CD4-positive, CD25-positive, alpha-beta regulatory T cell (primary cell): ENCODE data around the gene ZNF746. TPM values are rescaled to one million over a fixed set of nuclear protein-coding genes. Genes with fewer than 3 reads are reported as not detected.

Source experiments
- ATAC-seq, 2 donors: fragments of 150-1000 bp; cut with Tn5 transposase; one replicate each; pipeline ENCODE4 v1.10.0; 2021; ENCODE audit warnings: low read depth in 2 of 2, moderate number of reproducible peaks in 2 of 2, moderate library complexity in 1 of 2
- DNase-seq, 3 donors: peaks; one replicate each; pipeline versions ENCODE4 v3.0.0 to v3.0.0-alpha.2; 2012 to 2022; ENCODE audit warnings: mixed read lengths in 1 of 3
- H3K27ac ChIP-seq: one replicate; pipeline ENCODE4 v1.7.0; 2013; ENCODE audit warnings: mild to moderate bottlenecking, low read length; ENCODE audit not compliant: insufficient read depth, poor library complexity, severe bottlenecking
- H3K27me3 ChIP-seq: one replicate; pipeline ENCODE4 v1.7.0; 2013; ENCODE audit warnings: low read length; ENCODE audit not compliant: control insufficient read depth, insufficient read depth
- H3K36me3 ChIP-seq: one replicate; pipeline ENCODE4 v1.7.0; 2013; ENCODE audit warnings: mild to moderate bottlenecking, low read length, moderate library complexity; ENCODE audit not compliant: control insufficient read depth, insufficient read depth
- H3K4me1 ChIP-seq: 2 replicates; pipeline ENCODE4 v1.7.0; 2013; ENCODE audit warnings: mild to moderate bottlenecking, low read length; ENCODE audit not compliant: insufficient read depth, control insufficient read depth, poor library complexity, severe bottlenecking
- H3K4me3 ChIP-seq: one replicate; pipeline ENCODE4 v1.7.0; 2013; ENCODE audit warnings: low read depth, mild to moderate bottlenecking, low read length, moderate library complexity
- H3K9me3 ChIP-seq, 2 experiments: 1 replicate in 1 of 2; 2 replicates in 1 of 2; pipeline ENCODE4 v1.7.0; 2013; ENCODE audit warnings: low read length in 2 of 2, mild to moderate bottlenecking in 1 of 2, moderate library complexity in 1 of 2; ENCODE audit not compliant: control insufficient read depth in 2 of 2
- H3K27ac Mint-ChIP-seq, 3 donors: one replicate each; pipeline ENCODE4 v1.8.0; 2020 to 2022; ENCODE audit warnings: mild to moderate bottlenecking in 3 of 3, mixed read lengths in 3 of 3, moderate library complexity in 2 of 3
- H3K27me3 Mint-ChIP-seq: one replicate; pipeline ENCODE4 v1.8.0; 2022; ENCODE audit warnings: mild to moderate bottlenecking, mixed read lengths
- H3K36me3 Mint-ChIP-seq: one replicate; pipeline ENCODE4 v1.8.0; 2020; ENCODE audit warnings: mixed read lengths
- H3K4me1 Mint-ChIP-seq, 4 donors: one replicate each; pipeline ENCODE4 v1.8.0; 2020 to 2022; ENCODE audit warnings: mixed read lengths in 4 of 4, mild to moderate bottlenecking in 1 of 4
- H3K4me3 Mint-ChIP-seq, 4 donors: one replicate each; pipeline ENCODE4 v1.8.0; 2020 to 2022; ENCODE audit warnings: mild to moderate bottlenecking in 4 of 4, mixed read lengths in 4 of 4, moderate library complexity in 3 of 4
- H3K9me3 Mint-ChIP-seq, 7 donors: one replicate each; pipeline ENCODE4 v1.8.0; 2020 to 2022; ENCODE audit warnings: mixed read lengths in 7 of 7, mild to moderate bottlenecking in 3 of 7, moderate library complexity in 2 of 7
- polyA plus RNA-seq, 4 donors: library from polyadenylated mRNA; unstranded; fragments of 300-500 nt; fragmentation: Illumina TruSeq; gene quantifications; one replicate each; pipeline ENCODE4 v1.2.3, GENCODE V29; 2021
- total RNA-seq: library from RNA; stranded (reverse); gene quantifications from one replicate; pipeline ENCODE4 v1.2.3, GENCODE V29; 2022

ZNF746 gene
- total and polyA plus RNA-seq, 5 donors from 2014 or later = 8.2 to 33.9 (median 10.9) TPM

GRCh38 chr7:149489391-149490024 lies 8.1 kb downstream of the ZNF746 start:
- Mint-ChIP-seq H3K4me3 (no peak overlapping the region), H3K4me1 (peaks cover 11 to 22% (median 16%) of the 10 kb centered on the region in 4 donors), H3K36me3 (peaks cover 60% of the 10 kb centered on the region), H3K9me3 (no peaks in the 10 kb centered on the region), H3K27me3 (no peaks in the 10 kb centered on the region), H3K27ac (peak overlapping the region in 2 of 3 donors; percentile 72 to 91)
- Histone ChIP-seq H3K4me1 (no peaks in the 10 kb centered on the region), H3K9me3 (no peaks in the 10 kb centered on the region), H3K4me3 (no peak overlapping the region), H3K36me3 (peaks cover 75% of the 10 kb centered on the region), H3K27ac (no peak overlapping the region), H3K27me3 (no peaks in the 10 kb centered on the region)
- DNase-seq (no peak), ATAC-seq (no peak)

GRCh38 chr7:149479568-149479967 lies 18.0 kb downstream of the ZNF746 start:
- Mint-ChIP-seq H3K9me3 (peaks cover 0 to 6% (median 2%) of the 10 kb centered on the region in 7 donors), H3K4me3 (no peak overlapping the region), H3K27me3 (no peaks in the 10 kb centered on the region), H3K36me3 (peaks cover 39% of the 10 kb centered on the region), H3K4me1 (peaks cover 0 to 23% (median 6%) of the 10 kb centered on the region in 4 donors), H3K27ac (peak overlapping the region in 1 of 3 donors; percentile 51)
- DNase-seq (no peak), ATAC-seq (no peak)
- Histone ChIP-seq H3K9me3 (no peaks in the 10 kb centered on the region), H3K4me1 (no peaks in the 10 kb centered on the region), H3K36me3 (peaks cover 30% of the 10 kb centered on the region), H3K27ac (no peak overlapping the region), H3K27me3 (no peaks in the 10 kb centered on the region), H3K4me3 (no peak overlapping the region)

- Histone ChIP-seq H3K27ac (no peak overlapping the region), H3K27me3 (no peaks in the 10 kb centered on the region), H3K4me1 (no peaks in the 10 kb centered on the region), H3K4me3 (no peak overlapping the region), H3K9me3 (no peaks in the 10 kb centered on the region), H3K36me3 (peaks cover 36% of the 10 kb centered on the region)
- no peaks in the 10 kb centered on the region for H3K27me3 Mint-ChIP-seq
- H3K36me3 Mint-ChIP-seq = peaks cover 40% of the 10 kb centered on the region
- no peak overlapping the region for H3K27ac Mint-ChIP-seq
- ATAC-seq (no peak), DNase-seq (no peak)
- no peak overlapping the region for H3K4me3 Mint-ChIP-seq
- peaks cover 0 to 19% (median 4%) of the 10 kb centered on the region in 4 donors for H3K4me1 Mint-ChIP-seq
- peaks cover 0 to 6% (median 2%) of the 10 kb centered on the region in 7 donors for H3K9me3 Mint-ChIP-seq
Observed at GRCh38 chr7:149478754-149479153, 18.9 kb downstream of the ZNF746 start.

GRCh38 chr7:149477494-149478443 lies 19.8 kb downstream of the ZNF746 start:
- peaks cover 0 to 6% (median 2%) of the 10 kb centered on the region in 7 donors for H3K9me3 Mint-ChIP-seq
- peaks cover 45% of the 10 kb centered on the region for H3K36me3 ChIP-seq
- no peak overlapping the region for H3K4me3 ChIP-seq
- DNase-seq (no peak), ATAC-seq (no peak)
- no peaks in the 10 kb centered on the region for H3K27me3 Mint-ChIP-seq
- H3K27ac ChIP-seq = no peak overlapping the region
- no peaks in the 10 kb centered on the region for H3K9me3 ChIP-seq
- no peaks in the 10 kb centered on the region for H3K4me1 ChIP-seq
- H3K27me3 ChIP-seq = no peaks in the 10 kb centered on the region
- no peak overlapping the region for H3K4me3 Mint-ChIP-seq
- H3K27ac Mint-ChIP-seq = peak overlapping the region in 1 of 3 donors; percentile 59
- H3K36me3 Mint-ChIP-seq = peaks cover 43% of the 10 kb centered on the region
- peaks cover 0 to 15% (median 4%) of the 10 kb centered on the region in 4 donors for H3K4me1 Mint-ChIP-seq

GRCh38 chr7:149476791-149477190 lies 20.8 kb downstream of the ZNF746 start:
- Histone ChIP-seq H3K27ac (no peak overlapping the region), H3K4me3 (no peak overlapping the region), H3K36me3 (peaks cover 49% of the 10 kb centered on the region), H3K4me1 (no peaks in the 10 kb centered on the region), H3K9me3 (no peaks in the 10 kb centered on the region), H3K27me3 (no peaks in the 10 kb centered on the region)
- H3K9me3 Mint-ChIP-seq = peaks cover 0 to 6% (median 2%) of the 10 kb centered on the region in 7 donors
- no peaks in the 10 kb centered on the region for H3K27me3 Mint-ChIP-seq
- ATAC-seq (no peak), DNase-seq (no peak)
- no peak overlapping the region for H3K4me3 Mint-ChIP-seq
- H3K4me1 Mint-ChIP-seq = peaks cover 0 to 15% (median 5%) of the 10 kb centered on the region in 4 donors
- peaks cover 48% of the 10 kb centered on the region for H3K36me3 Mint-ChIP-seq
- no peak overlapping the region for H3K27ac Mint-ChIP-seq

- DNase-seq (no peak), ATAC-seq (no peak)
- H3K36me3 Mint-ChIP-seq = peaks cover 53% of the 10 kb centered on the region
- no peak overlapping the region for H3K4me3 Mint-ChIP-seq
- Histone ChIP-seq H3K4me1 (no peaks in the 10 kb centered on the region), H3K4me3 (no peak overlapping the region), H3K27me3 (no peaks in the 10 kb centered on the region), H3K9me3 (no peaks in the 10 kb centered on the region), H3K27ac (no peak overlapping the region), H3K36me3 (peaks cover 49% of the 10 kb centered on the region)
- no peaks in the 10 kb centered on the region for H3K27me3 Mint-ChIP-seq
- peaks cover 0 to 6% (median 2%) of the 10 kb centered on the region in 7 donors for H3K9me3 Mint-ChIP-seq
- peaks cover 2 to 15% (median 4%) of the 10 kb centered on the region in 4 donors for H3K4me1 Mint-ChIP-seq
- H3K27ac Mint-ChIP-seq = peak overlapping the region in 1 of 3 donors; percentile 31
Observed at GRCh38 chr7:149475121-149476045, 22.2 kb downstream of the ZNF746 start.
